Stimulated activated CD8-positive, alpha-beta memory T cell treated with anti-CD3 and anti-CD28 coated beads, Interleukin-12 subunit alpha, Interleukin-12 subunit beta, amount 100 ng/mL, for 4 hours (primary cell): Measurements from ENCODE around the gene CST4.
"Not testable (repeated sequence)": the region's sequence is repeated elsewhere in the genome, so short reads cannot be mapped to it uniquely, and the experiment has no call there.

ENCODE experiments used
- DNase-seq: peaks from one replicate; pipeline ENCODE4 v3.0.0-alpha.2; 2020; ENCODE audit warnings: low read depth

Gene CST4

GRCh38 chr20:23688684-23689398 lies at the start of gene CST4:
Gene CST4, minus strand, starts transcription at chr20:23689038. Its CDS starts 69 bp downstream, at chr20:23688969.
- DNase-seq = not testable (repeated sequence)

GRCh38 chr20:23735391-23735790 lies 46.6 kb upstream of the CST4 start:
- not testable (repeated sequence) for DNase-seq

- DNase-seq = not testable (repeated sequence)
These were observed 46.1 kb upstream of the CST4 start for GRCh38 chr20:23734949-23735348.

GRCh38 chr20:23734440-23734839 lies 45.6 kb upstream of the CST4 start:
- DNase-seq = not testable (repeated sequence)

GRCh38 chr20:23727016-23727415 lies 38.2 kb upstream of the CST4 start:
- no peak for DNase-seq

- DNase-seq = no peak
These were observed 36.3 kb upstream of the CST4 start for GRCh38 chr20:23725102-23725501.

- DNase-seq = not testable (repeated sequence)
These were observed 34.9 kb upstream of the CST4 start for GRCh38 chr20:23723659-23724307.

GRCh38 chr20:23722851-23723250 lies 34.0 kb upstream of the CST4 start:
- DNase-seq = not testable (repeated sequence)

- no peak for DNase-seq
These were observed 33.1 kb upstream of the CST4 start for GRCh38 chr20:23721962-23722361.

GRCh38 chr20:23719351-23719750 lies 30.5 kb upstream of the CST4 start:
- not testable (repeated sequence) for DNase-seq

GRCh38 chr20:23711778-23712177 lies 22.9 kb upstream of the CST4 start:
- DNase-seq = not testable (repeated sequence)

GRCh38 chr20:23710771-23711170 lies 21.9 kb upstream of the CST4 start:
- DNase-seq = no peak

- no peak for DNase-seq
These were observed 17.1 kb upstream of the CST4 start for GRCh38 chr20:23705895-23706294.

- DNase-seq = no peak
These were observed 13.2 kb upstream of the CST4 start for GRCh38 chr20:23702021-23702420.

GRCh38 chr20:23700931-23701330 lies 12.1 kb upstream of the CST4 start:
- no peak for DNase-seq

- no peak for DNase-seq
These were observed 9.1 kb upstream of the CST4 start for GRCh38 chr20:23697947-23698346.

- DNase-seq = not testable (repeated sequence)
These were observed 6.2 kb upstream of the CST4 start for GRCh38 chr20:23695068-23695395.

- not testable (repeated sequence) for DNase-seq
These were observed 5.6 kb upstream of the CST4 start for GRCh38 chr20:23694178-23695067.

- DNase-seq = not testable (repeated sequence)
These were observed 4.1 kb upstream of the CST4 start for GRCh38 chr20:23692725-23693619.

GRCh38 chr20:23691675-23692074 lies 2.8 kb upstream of the CST4 start:
- DNase-seq = no peak

GRCh38 chr20:23690581-23690980 lies 1.7 kb upstream of the CST4 start:
- no peak for DNase-seq

GRCh38 chr20:23689399-23689690 lies 507 bp upstream of the CST4 start:
- DNase-seq = no peak
